ENCODE data around the gene MBD4. TPM values are rescaled to one million over a fixed set of nuclear protein-coding genes. Genes with fewer than 3 reads are reported as not detected.

The MBD4 gene
- total RNA-seq, 1 donor from 2014 or later, result 98.7 TPM

DNA sequence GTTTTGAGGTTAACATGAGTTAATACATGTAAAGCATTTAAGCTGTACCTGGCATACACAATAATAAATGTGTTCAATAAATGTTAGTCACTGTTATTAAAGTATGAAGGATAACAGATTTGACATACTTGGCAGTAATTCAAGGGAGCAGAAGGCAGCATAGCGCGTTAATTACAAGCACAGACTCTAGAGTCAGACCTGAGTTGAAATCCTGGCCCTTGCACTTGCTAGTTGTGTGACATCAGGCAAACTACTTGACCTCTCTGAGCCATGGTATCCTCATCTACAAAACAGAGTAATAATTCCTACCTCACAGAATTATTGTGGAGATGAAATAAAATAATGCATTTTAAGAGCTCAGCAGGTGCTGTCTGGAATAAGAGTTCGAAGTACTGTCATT is 5.7 kb upstream of the MBD4 start:
- no peaks in the 10 kb centered on the region for H3K36me3 Mint-ChIP-seq (ENCODE audit: low read depth)
- no peaks in the 10 kb centered on the region for H3K27me3 Mint-ChIP-seq
- H3K4me1 Mint-ChIP-seq, result peaks cover 15% of the 10 kb centered on the region
- POLR2A ChIA-PET, result no interaction called here
- no peaks in the 10 kb centered on the region for H3K9me3 Mint-ChIP-seq
- TF ChIP-seq, protein P1, sequence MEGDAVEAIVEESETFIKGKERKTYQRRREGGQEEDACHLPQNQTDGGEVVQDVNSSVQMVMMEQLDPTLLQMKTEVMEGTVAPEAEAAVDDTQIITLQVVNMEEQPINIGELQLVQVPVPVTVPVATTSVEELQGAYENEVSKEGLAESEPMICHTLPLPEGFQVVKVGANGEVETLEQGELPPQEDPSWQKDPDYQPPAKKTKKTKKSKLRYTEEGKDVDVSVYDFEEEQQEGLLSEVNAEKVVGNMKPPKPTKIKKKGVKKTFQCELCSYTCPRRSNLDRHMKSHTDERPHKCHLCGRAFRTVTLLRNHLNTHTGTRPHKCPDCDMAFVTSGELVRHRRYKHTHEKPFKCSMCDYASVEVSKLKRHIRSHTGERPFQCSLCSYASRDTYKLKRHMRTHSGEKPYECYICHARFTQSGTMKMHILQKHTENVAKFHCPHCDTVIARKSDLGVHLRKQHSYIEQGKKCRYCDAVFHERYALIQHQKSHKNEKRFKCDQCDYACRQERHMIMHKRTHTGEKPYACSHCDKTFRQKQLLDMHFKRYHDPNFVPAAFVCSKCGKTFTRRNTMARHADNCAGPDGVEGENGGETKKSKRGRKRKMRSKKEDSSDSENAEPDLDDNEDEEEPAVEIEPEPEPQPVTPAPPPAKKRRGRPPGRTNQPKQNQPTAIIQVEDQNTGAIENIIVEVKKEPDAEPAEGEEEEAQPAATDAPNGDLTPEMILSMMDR (IDR thresholded peaks at IDR 0.05), result no peak
- intact Hi-C loops (cut with micrococcal nuclease), result no loop called here
- CTCF ChIA-PET, result no interaction called here
- DNase-seq (no peak), ATAC-seq (ENCODE audit: low read depth) (no peak)
- H3K4me3 Mint-ChIP-seq, result no peak overlapping the region
- no peak overlapping the region for H3K27ac Mint-ChIP-seq

DNA sequence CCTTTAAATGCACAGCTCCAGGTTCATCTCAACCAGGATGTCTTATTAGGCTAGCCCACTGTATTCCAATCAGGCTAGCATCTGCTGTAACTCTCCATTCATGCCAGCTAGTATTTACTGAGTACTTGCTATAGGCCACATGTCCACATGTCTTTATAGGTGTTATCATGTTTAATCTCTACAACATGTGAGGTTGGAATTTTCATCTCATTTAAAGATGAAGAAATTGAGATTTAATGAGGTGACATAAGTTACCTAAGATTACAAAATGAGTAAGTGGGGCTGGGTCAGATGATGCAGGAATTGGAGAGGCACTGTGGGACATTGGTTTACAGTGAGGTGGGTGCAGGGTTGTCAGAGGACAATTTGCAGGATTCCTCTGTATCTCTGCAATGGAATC is 3.2 kb upstream of the MBD4 start:
- no peaks in the 10 kb centered on the region for H3K27me3 Mint-ChIP-seq
- peaks cover 18% of the 10 kb centered on the region for H3K36me3 Mint-ChIP-seq (ENCODE audit: low read depth)
- CTCF ChIA-PET, result no interaction called here
- ATAC-seq (ENCODE audit: low read depth), result no peak
- peaks cover 32% of the 10 kb centered on the region for H3K4me1 Mint-ChIP-seq
- no peak for DNase-seq
- TF ChIP-seq, protein P1 (IDR thresholded peaks at IDR 0.05), result no peak
- H3K4me3 Mint-ChIP-seq, result no peak overlapping the region
- peak overlapping the region; percentile 24 for H3K27ac Mint-ChIP-seq
- POLR2A ChIA-PET, result no interaction called here
- no peaks in the 10 kb centered on the region for H3K9me3 Mint-ChIP-seq
- intact Hi-C loops (cut with micrococcal nuclease), result loop anchor here (5.0 kb wide), 2 partner anchors 61 to 1391 kb away; partner anchors contain the start of gene SEC61A1

DNA sequence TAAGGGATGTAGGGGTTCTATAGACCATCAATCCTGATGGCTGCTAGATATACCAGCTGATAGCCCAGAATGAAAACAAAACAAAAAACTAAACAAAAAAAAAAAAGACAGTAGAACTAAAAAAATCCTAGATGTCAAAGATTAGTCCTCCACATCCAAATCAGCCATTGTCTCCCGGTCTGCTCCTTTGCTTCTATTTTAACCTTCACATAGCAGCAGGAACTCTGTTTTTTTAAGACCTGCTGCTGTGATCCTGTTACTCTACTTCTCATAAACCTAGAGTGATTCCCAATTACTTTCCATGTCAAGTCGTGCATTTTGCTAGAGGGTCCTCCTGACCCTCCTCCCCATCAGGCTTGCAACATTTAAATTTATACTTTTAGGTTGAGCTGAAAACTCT is 2.7 kb upstream of the MBD4 start:
- CTCF ChIA-PET, result no interaction called here
- Mint-ChIP-seq H3K27me3 (no peaks in the 10 kb centered on the region), H3K4me1 (peaks cover 37% of the 10 kb centered on the region), H3K9me3 (no peaks in the 10 kb centered on the region), H3K4me3 (no peak overlapping the region), H3K27ac (peak overlapping the region; percentile 24), H3K36me3 (ENCODE audit: low read depth) (peaks cover 23% of the 10 kb centered on the region)
- ATAC-seq (ENCODE audit: low read depth) (no peak), DNase-seq (no peak)
- intact Hi-C loops (cut with micrococcal nuclease), result loop anchor here (5.0 kb wide), 2 partner anchors 60 to 1390 kb away; partner anchors contain the start of gene SEC61A1
- POLR2A ChIA-PET, result interaction anchor here (5.4 kb wide), 1 partner anchor 13 kb away, joined by 59 read pairs; the partner anchor contains the start of gene EFCAB12
- TF ChIP-seq, protein P1 (IDR thresholded peaks at IDR 0.05), result no peak

- Mint-ChIP-seq H3K4me3 (peak overlapping the region; percentile 96), H3K9me3 (no peaks in the 10 kb centered on the region), H3K4me1 (peaks cover 42% of the 10 kb centered on the region), H3K27me3 (no peaks in the 10 kb centered on the region), H3K27ac (no peak overlapping the region), H3K36me3 (ENCODE audit: low read depth) (peaks cover 28% of the 10 kb centered on the region)
- ChIA-PET CTCF (no interaction called here), POLR2A (interaction anchor here (5.4 kb wide), 1 partner anchor 12 kb away, joined by 59 read pairs; the partner anchor contains the start of gene EFCAB12)
- DNase-seq (no peak), ATAC-seq (ENCODE audit: low read depth) (no peak)
- intact Hi-C loops (cut with micrococcal nuclease), result loop anchor here (2.0 to 5.0 kb wide), 7 partner anchors 59 to 1389 kb away; partner anchors contain the start of genes ACAD9, CNBP, PIK3R4 and SEC61A1
- TF ChIP-seq, protein P1 (IDR thresholded peaks at IDR 0.05), result no peak
Measured at GRCh38 chr3:129441782-129442181, 2.0 kb upstream of the MBD4 start.

DNA sequence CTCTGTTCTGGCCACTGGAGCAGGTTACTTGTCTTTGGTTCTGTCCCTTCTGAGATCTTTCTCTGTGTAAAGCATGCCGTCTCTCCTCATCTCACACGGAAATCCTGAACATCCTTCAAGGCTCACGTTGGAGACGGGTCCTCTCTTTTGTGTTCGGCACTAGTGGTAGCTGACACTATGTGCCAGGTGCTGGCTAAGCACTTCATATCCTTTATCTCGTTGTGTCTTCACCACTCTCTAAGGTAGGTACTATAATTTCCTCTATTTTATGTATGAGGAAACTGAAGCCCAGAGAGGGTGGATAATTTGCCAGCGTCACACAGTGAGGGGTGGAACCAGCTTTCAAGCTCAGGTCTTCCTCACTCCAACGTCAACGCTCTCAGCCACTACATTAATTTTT is 1.5 kb upstream of the MBD4 start:
- no peak for DNase-seq
- no peak for ATAC-seq (ENCODE audit: low read depth)
- H3K36me3 Mint-ChIP-seq (ENCODE audit: low read depth), result peaks cover 34% of the 10 kb centered on the region
- ChIA-PET POLR2A (interaction anchor here (2.1 to 5.4 kb wide), 3 partner anchors 12 to 135 kb away, joined by 10 to 59 read pairs (median 29); partner anchors contain the start of gene EFCAB12), CTCF (interaction anchor here (3.1 kb wide), 1 partner anchor 58 kb away, joined by 9 read pairs; no protein-coding TSS in a partner anchor)
- H3K4me1 Mint-ChIP-seq, result peaks cover 48% of the 10 kb centered on the region
- H3K4me3 Mint-ChIP-seq, result peak overlapping the region; percentile 96
- TF ChIP-seq, protein P1 (IDR thresholded peaks at IDR 0.05), result no peak
- H3K9me3 Mint-ChIP-seq, result no peaks in the 10 kb centered on the region
- no peaks in the 10 kb centered on the region for H3K27me3 Mint-ChIP-seq
- intact Hi-C loops (cut with micrococcal nuclease), result loop anchor here (2.0 to 5.0 kb wide), 7 partner anchors 59 to 1389 kb away; partner anchors contain the start of genes ACAD9, CNBP, PIK3R4 and SEC61A1
- H3K27ac Mint-ChIP-seq, result peak overlapping the region; percentile 96
